ENCODE results near the gene IL21R.

DNA sequence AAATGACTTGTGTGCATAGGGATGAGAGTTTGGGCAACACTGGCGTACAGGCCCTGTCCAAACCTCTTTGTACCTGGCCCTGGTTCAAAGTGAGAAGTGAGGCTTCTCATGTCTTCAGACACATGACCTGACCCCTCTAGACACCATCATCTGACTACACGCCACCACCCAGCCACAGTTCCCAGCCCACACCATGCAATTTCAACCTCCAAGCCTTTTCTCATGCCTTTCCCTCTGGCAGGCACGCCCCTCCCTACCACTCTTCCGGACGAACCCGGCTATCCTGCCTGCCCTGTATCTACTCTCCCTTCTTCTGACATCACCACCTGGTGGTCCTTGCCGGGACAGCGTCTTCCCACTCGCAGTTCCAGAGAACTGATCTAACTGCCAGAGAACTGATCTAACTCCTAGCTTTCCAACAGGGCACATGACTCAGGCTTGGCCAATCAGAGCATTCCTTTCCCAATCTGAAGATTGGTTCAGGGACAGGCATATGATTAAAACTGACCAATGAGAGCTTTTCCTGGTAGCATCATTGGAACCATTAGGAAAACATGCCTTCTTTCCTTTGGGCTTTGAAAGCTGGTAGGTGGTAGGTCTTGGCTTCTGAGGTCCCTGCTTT is 27.1 kb upstream of the IL21R start:
- TF ChIP-seq EP300 (IDR thresholded peaks at IDR 0.05) (no peak), CTCF (IDR thresholded peaks at IDR 0.05) (peak in 3 of 4 experiments; percentile 32 to 59 (median 53)), POLR2A (IDR thresholded peaks at IDR 0.05) (no peak)
